Right lobe of liver (tissue), 4 donors: ENCODE results near the gene RANBP3.

Source experiments
- CTCF ChIP-seq, 4 donors: fragments of 200-600 bp in 3 of 4; fragments of 450-650 bp in 1 of 4; IDR thresholded peaks; one replicate each; pipeline versions ENCODE4 v1.5.1 to v1.8.0; 2016 to 2022; ENCODE audit warnings: antibody characterized with exemption in 4 of 4, mild to moderate bottlenecking in 2 of 4
- POLR2A ChIP-seq: fragments of 450-650 bp; IDR thresholded peaks from one replicate; pipeline ENCODE4 v1.6.1; 2017; ENCODE audit warnings: antibody characterized with exemption, mild to moderate bottlenecking
- donor health status: DM: no; HTN: no; CAD: no.
- donor health status: DM: no; HTN: no; CAD: no.
- donor health status: DM: no; HTN: yes; CAD: no.

GRCh38 chr19:5931251-5931650 is 46.7 kb downstream of the RANBP3 start:
- TF ChIP-seq CTCF (IDR thresholded peaks at IDR 0.05) (no peak), POLR2A (no peak)
